Activated B cell treated with CpG ODN at 0.5 μM for 24 hours (primary cell): Measurements from ENCODE around the gene BMP2. TPM values are rescaled to one million over a fixed set of nuclear protein-coding genes. Genes with fewer than 3 reads are reported as not detected.

ENCODE experiments used
- ATAC-seq: fragments of 200-7000 bp; cut with Tn5 transposase; one replicate; pipeline ENCODE4 v1.10.0; 2021; ENCODE audit warnings: low read depth, mild to moderate bottlenecking, moderate library complexity
- CTCF ChIA-PET: fragments of 350-600 bp; sonication (Branson Sonifier 250); formaldehyde crosslinking; loops from one replicate; lab custom pipeline; 2021; ENCODE audit warnings: antibody characterized with exemption; lab: Charles Lee
- POLR2A ChIA-PET: fragments of 350-600 bp; sonication (Branson Sonifier 250); formaldehyde crosslinking; loops from one replicate; lab custom pipeline; 2021; ENCODE audit warnings: antibody characterized with exemption; lab: Charles Lee
- DNase-seq: peaks from one replicate; pipeline ENCODE4 v3.0.0; 2022
- H3K27ac Mint-ChIP-seq: one replicate; pipeline ENCODE4 v1.8.0; 2020; ENCODE audit warnings: mixed read lengths
- H3K27me3 Mint-ChIP-seq: one replicate; pipeline ENCODE4 v1.8.0; 2021; ENCODE audit warnings: mixed read lengths
- H3K36me3 Mint-ChIP-seq: one replicate; pipeline ENCODE4 v1.8.0; 2021; ENCODE audit warnings: low read depth, mixed read lengths
- H3K4me1 Mint-ChIP-seq: one replicate; pipeline ENCODE4 v1.8.0; 2021; ENCODE audit warnings: mixed read lengths
- H3K4me3 Mint-ChIP-seq: one replicate; pipeline ENCODE4 v1.8.0; 2020; ENCODE audit warnings: mild to moderate bottlenecking, mixed read lengths
- H3K9me3 Mint-ChIP-seq: one replicate; pipeline ENCODE4 v1.8.0; 2020; ENCODE audit warnings: mixed read lengths
- intact Hi-C: fragments of 100-400 bp; cut with micrococcal nuclease; formaldehyde crosslinking; loops from one replicate; pipeline ENCODE4 v1.15.1; 2024
- total RNA-seq: library from RNA; stranded (reverse); gene quantifications from 2 replicates; pipeline ENCODE4 v1.2.3, GENCODE V29; 2022
- TF ChIP-seq, protein P1 (sequence below): fragments of 200-600 bp; IDR thresholded peaks from one replicate; pipeline ENCODE4 v1.8.0; 2022; ENCODE audit warnings: antibody characterized with exemption, mild to moderate bottlenecking

The BMP2 gene
- total RNA-seq, 1 donor from 2014 or later, result not detected

DNA sequence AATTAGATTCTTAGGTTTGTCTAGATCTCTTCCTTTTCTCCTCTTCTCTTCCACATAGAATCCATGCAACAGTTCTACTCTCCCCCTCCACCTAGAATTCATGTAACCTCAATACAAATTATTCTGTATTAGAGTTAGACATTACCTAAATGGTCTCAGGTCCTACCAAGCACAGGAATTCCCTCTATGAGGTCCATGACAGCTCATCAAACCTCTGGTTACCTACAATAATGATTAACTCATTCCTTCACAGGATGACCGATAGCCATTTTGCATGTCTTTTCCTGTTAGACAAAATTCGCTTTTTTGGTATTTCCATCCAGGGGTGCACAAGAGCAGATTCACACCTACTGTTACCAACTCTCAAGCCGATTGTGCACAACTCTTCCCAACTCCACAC lies 27.4 kb upstream of the BMP2 start:
- DNase-seq (no peak), ATAC-seq (no peak)
- Mint-ChIP-seq H3K9me3 (no peaks in the 10 kb centered on the region), H3K4me3 (no peak overlapping the region), H3K36me3 (no peaks in the 10 kb centered on the region), H3K27ac (no peak overlapping the region), H3K27me3 (no peaks in the 10 kb centered on the region), H3K4me1 (no peaks in the 10 kb centered on the region)
- intact Hi-C loops, result no loop called here
- CTCF ChIA-PET, result no interaction called here
- TF ChIP-seq, protein P1, sequence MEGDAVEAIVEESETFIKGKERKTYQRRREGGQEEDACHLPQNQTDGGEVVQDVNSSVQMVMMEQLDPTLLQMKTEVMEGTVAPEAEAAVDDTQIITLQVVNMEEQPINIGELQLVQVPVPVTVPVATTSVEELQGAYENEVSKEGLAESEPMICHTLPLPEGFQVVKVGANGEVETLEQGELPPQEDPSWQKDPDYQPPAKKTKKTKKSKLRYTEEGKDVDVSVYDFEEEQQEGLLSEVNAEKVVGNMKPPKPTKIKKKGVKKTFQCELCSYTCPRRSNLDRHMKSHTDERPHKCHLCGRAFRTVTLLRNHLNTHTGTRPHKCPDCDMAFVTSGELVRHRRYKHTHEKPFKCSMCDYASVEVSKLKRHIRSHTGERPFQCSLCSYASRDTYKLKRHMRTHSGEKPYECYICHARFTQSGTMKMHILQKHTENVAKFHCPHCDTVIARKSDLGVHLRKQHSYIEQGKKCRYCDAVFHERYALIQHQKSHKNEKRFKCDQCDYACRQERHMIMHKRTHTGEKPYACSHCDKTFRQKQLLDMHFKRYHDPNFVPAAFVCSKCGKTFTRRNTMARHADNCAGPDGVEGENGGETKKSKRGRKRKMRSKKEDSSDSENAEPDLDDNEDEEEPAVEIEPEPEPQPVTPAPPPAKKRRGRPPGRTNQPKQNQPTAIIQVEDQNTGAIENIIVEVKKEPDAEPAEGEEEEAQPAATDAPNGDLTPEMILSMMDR, result no peak
- POLR2A ChIA-PET, result no interaction called here

DNA sequence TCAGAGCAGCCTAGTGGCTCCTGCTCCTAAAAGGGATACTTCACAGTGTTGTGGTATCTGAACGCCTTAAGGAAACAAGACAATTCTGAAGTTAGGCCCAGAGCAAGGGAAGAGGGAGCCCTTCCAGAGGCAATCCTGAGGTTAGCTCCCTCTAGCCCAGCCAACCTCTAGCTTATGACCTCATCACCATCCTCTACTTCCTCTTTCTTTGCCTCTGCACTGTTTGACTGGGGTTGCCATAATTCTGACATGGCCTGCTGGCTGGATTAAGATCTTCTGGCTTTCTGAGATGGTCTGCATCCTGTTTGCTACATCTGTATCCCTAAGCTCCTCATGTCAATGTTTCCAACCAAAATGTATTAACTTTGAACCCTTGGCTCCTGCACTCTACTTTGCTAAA lies 23.3 kb upstream of the BMP2 start:
- H3K36me3 Mint-ChIP-seq, result no peaks in the 10 kb centered on the region
- no peaks in the 10 kb centered on the region for H3K27me3 Mint-ChIP-seq
- ChIA-PET POLR2A (no interaction called here), CTCF (no interaction called here)
- no peaks in the 10 kb centered on the region for H3K4me1 Mint-ChIP-seq
- no peaks in the 10 kb centered on the region for H3K9me3 Mint-ChIP-seq
- no peak for ATAC-seq
- intact Hi-C loops, result no loop called here
- no peak for DNase-seq
- TF ChIP-seq, protein P1, result no peak
- no peak overlapping the region for H3K4me3 Mint-ChIP-seq
- no peak overlapping the region for H3K27ac Mint-ChIP-seq

- POLR2A ChIA-PET, result no interaction called here
- Mint-ChIP-seq H3K4me1 (no peaks in the 10 kb centered on the region), H3K27me3 (no peaks in the 10 kb centered on the region), H3K36me3 (no peaks in the 10 kb centered on the region), H3K4me3 (no peak overlapping the region), H3K9me3 (no peaks in the 10 kb centered on the region), H3K27ac (no peak overlapping the region)
- CTCF ChIA-PET, result no interaction called here
- intact Hi-C loops, result no loop called here
- TF ChIP-seq, protein P1, result no peak
- no peak for DNase-seq
- no peak for ATAC-seq
Measured at GRCh38 chr20:6744805-6745204, 22.7 kb upstream of the BMP2 start.

DNA sequence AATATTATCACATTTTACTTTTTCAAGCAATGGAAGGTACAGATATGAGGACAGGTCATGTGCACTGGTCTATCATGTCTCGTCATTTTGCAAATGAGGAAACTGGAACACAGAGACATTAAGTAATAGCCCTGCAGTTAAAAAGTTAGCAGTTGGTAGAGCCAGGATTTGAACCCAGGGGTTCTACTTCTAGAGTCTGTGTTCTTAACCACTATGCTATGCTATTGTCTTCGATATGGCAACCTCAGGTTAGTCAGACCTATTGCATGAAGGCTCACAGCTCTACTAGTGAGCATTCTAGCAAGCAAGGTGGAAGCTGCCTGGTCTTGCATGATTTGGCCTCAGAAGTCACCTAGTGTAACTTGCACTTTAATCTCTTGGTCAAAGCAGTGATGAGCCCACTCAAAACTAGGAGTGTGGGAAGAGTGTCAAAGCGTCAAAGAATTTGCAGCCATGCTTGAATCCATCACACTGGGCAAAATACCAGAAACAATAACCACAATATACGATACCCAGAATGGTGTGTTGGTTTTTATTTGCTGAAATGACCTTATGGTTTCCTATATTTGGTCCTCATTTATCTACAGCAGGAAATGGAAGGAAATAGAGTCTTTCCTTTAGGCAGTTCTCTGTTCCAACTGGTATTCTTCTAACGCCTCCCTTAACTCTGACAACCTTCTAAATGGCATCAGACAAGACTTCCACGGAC lies 20.4 kb upstream of the BMP2 start:
- Mint-ChIP-seq H3K9me3 (no peaks in the 10 kb centered on the region), H3K4me3 (no peak overlapping the region), H3K4me1 (no peaks in the 10 kb centered on the region), H3K36me3 (no peaks in the 10 kb centered on the region), H3K27me3 (no peaks in the 10 kb centered on the region), H3K27ac (no peak overlapping the region)
- TF ChIP-seq, protein P1, result no peak
- DNase-seq, result no peak
- intact Hi-C loops, result no loop called here
- ChIA-PET POLR2A (no interaction called here), CTCF (no interaction called here)
- ATAC-seq, result no peak

GRCh38 chr20:6750438-6750837 lies 17.0 kb upstream of the BMP2 start:
- Mint-ChIP-seq H3K27ac (no peak overlapping the region), H3K27me3 (no peaks in the 10 kb centered on the region), H3K4me1 (no peaks in the 10 kb centered on the region), H3K4me3 (no peak overlapping the region), H3K9me3 (peaks cover 10% of the 10 kb centered on the region), H3K36me3 (no peaks in the 10 kb centered on the region)
- POLR2A ChIA-PET, result no interaction called here
- DNase-seq (no peak), ATAC-seq (no peak)
- intact Hi-C loops, result no loop called here
- CTCF ChIA-PET, result no interaction called here
- TF ChIP-seq, protein P1, result no peak
